ENCODE results near the gene GUCA2A. TPM values are rescaled to one million over a fixed set of nuclear protein-coding genes. Genes with fewer than 3 reads are reported as not detected.
A peak's percentile ranks its signal among the peaks of the same experiment; 100 is the strongest.

The GUCA2A gene
- total and polyA plus RNA-seq, 8 donors, result 0.30 to 0.87 (median 0.44) TPM; not detected in 2

DNA sequence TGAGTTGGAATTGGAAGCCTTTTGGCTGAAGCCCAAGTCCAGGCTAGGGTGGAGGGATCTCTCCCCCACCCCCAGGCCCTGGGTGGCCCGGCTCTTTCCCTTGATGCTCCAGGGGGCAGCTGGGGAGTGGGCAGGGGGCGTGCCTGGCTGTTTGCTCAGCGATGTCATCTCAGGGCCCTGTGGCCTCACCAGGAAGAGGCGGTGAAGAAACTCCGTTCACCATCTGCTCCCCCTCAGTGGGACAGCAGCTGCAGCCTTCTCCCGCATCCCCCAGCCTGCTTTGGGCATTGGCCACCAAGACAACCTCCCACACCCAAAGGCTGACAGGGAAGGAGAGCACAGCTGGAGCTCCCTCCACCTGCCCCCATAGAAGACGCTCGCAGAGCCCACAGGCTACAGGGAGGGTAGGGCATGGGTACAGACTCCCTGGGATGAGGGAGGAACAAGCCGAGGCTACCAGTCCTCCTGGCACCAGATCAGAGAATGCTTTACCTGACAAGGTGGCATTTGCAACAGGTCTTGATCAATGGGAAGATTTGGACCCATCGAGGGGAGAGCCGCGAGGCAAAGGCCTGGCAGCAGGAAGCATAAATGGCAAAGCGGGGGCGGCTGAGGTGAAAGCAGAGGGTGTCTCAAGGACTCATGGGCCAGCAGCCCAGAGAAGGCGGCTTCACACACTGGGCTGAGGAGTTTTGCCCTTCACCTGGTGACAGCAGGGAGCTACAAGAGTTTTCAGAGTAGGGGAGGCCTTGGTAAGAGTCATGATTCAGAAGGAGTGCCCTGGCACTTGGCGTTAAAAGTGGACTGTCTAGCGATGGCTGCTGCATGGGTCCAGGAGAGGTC is 6.5 kb upstream of the GUCA2A start:
- no peaks in the 10 kb centered on the region for H3K27me3 ChIP-seq
- TF ChIP-seq, protein P1, sequence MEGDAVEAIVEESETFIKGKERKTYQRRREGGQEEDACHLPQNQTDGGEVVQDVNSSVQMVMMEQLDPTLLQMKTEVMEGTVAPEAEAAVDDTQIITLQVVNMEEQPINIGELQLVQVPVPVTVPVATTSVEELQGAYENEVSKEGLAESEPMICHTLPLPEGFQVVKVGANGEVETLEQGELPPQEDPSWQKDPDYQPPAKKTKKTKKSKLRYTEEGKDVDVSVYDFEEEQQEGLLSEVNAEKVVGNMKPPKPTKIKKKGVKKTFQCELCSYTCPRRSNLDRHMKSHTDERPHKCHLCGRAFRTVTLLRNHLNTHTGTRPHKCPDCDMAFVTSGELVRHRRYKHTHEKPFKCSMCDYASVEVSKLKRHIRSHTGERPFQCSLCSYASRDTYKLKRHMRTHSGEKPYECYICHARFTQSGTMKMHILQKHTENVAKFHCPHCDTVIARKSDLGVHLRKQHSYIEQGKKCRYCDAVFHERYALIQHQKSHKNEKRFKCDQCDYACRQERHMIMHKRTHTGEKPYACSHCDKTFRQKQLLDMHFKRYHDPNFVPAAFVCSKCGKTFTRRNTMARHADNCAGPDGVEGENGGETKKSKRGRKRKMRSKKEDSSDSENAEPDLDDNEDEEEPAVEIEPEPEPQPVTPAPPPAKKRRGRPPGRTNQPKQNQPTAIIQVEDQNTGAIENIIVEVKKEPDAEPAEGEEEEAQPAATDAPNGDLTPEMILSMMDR (IDR thresholded peaks at IDR 0.05), result no peak
- peak in 2 of 4 donors; percentile 52 to 74 for DNase-seq
- H3K36me3 ChIP-seq, result no peaks in the 10 kb centered on the region
- no peaks in the 10 kb centered on the region for H3K9me3 ChIP-seq
- H3K4me3 ChIP-seq, result no peak overlapping the region
- ATAC-seq, result peak; percentile 77
- H3K27ac ChIP-seq, result peak overlapping the region in 1 of 2 donors; percentile 58
- peaks cover 9 to 38% of the 10 kb centered on the region in 2 donors for H3K4me1 ChIP-seq
- intact Hi-C loops (cut with DNase I), result no loop called here

DNA sequence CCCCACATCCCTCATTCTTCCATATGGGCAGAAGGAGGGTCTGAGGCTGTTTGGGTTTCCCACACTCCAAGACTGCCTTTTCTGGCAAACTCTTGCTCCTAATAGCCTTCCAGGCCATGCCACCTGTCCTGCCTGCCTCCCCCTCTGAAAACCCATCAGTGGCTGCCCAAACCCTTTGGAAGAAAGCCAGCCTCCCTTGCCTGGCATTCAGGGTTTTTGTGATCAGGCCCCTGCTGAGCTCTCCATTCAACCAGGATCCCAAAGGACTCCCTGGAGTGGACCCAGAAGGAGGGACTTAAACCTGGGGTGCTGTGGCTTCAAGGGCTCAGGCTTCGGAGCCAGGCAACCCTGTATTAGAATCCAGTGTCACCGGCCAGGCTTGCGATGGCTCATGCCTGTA is 4.2 kb upstream of the GUCA2A start:
- ATAC-seq, result no peak
- Histone ChIP-seq H3K36me3 (no peaks in the 10 kb centered on the region), H3K9me3 (no peaks in the 10 kb centered on the region), H3K4me1 (peaks cover 8 to 39% of the 10 kb centered on the region in 2 donors), H3K4me3 (no peak overlapping the region), H3K27me3 (no peaks in the 10 kb centered on the region), H3K27ac (no peak overlapping the region)
- no peak for DNase-seq
- intact Hi-C loops (cut with DNase I), result no loop called here
- TF ChIP-seq, protein P1 (IDR thresholded peaks at IDR 0.05), result no peak

DNA sequence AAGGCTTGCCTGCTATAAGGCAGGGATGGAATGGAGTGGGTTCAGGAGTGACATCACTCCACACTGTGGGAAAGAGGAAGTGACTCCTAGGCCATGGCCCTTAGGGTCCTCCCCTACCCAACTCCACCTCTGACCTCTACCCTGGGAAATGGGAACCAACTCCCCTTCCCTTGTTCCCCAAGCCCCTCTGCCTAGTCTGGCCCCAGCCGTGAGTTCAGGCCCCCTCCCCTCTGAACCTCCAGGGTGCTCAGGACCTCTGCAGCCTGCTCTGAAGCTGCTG is 3.8 kb upstream of the GUCA2A start:
- Histone ChIP-seq H3K27ac (no peak overlapping the region), H3K9me3 (no peaks in the 10 kb centered on the region), H3K27me3 (no peaks in the 10 kb centered on the region), H3K4me1 (peaks cover 4 to 35% of the 10 kb centered on the region in 2 donors), H3K4me3 (no peak overlapping the region), H3K36me3 (no peaks in the 10 kb centered on the region)
- TF ChIP-seq, protein P1 (IDR thresholded peaks at IDR 0.05), result no peak
- ATAC-seq (no peak), DNase-seq (no peak)
- intact Hi-C loops (cut with DNase I), result no loop called here

DNA sequence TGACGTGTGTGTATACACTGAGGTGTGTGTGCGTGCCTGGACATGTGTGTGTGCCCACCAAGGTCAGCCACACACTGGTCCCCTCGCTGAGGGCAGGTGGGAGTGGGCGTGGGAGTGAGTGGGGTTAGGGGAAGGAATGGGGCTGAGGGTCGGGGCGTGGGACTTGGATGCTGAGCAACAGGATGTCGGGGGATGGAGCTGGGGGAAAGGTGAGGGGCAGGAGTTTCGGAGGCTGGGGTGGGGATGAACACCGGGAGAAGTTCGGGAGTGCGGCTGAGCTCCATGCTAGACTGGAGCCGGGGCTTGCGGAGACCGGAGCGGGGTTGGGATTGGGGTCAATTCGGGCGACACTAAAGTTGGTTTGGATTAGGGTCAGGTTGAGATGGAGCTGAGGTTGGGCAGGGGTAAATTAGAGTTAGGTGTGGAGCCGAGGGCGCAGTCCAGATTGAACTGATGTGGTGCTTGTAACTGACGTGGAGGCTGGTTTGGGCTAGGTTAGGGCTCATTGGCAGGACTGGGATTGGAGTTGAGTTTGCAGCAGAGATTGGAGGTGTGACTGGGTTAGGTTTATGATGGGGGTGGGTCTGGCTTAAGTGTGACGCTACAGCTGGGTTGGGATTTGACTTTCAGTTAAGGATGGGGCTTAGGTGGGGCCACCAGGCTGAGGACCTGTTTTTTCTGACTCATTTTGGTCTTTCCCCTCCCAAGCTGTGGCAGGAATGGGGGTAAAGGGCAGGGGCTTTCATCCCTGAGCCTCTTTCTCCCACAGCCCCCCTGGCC is 3.3 kb upstream of the GUCA2A start:
- TF ChIP-seq, protein P1 (IDR thresholded peaks at IDR 0.05), result no peak
- DNase-seq, result no peak
- H3K4me1 ChIP-seq, result peaks cover 4 to 30% of the 10 kb centered on the region in 2 donors
- no peak for ATAC-seq
- H3K36me3 ChIP-seq, result no peaks in the 10 kb centered on the region
- H3K27ac ChIP-seq, result no peak overlapping the region
- no peak overlapping the region for H3K4me3 ChIP-seq
- H3K27me3 ChIP-seq, result no peaks in the 10 kb centered on the region
- intact Hi-C loops (cut with DNase I), result no loop called here
- H3K9me3 ChIP-seq, result no peaks in the 10 kb centered on the region

DNA sequence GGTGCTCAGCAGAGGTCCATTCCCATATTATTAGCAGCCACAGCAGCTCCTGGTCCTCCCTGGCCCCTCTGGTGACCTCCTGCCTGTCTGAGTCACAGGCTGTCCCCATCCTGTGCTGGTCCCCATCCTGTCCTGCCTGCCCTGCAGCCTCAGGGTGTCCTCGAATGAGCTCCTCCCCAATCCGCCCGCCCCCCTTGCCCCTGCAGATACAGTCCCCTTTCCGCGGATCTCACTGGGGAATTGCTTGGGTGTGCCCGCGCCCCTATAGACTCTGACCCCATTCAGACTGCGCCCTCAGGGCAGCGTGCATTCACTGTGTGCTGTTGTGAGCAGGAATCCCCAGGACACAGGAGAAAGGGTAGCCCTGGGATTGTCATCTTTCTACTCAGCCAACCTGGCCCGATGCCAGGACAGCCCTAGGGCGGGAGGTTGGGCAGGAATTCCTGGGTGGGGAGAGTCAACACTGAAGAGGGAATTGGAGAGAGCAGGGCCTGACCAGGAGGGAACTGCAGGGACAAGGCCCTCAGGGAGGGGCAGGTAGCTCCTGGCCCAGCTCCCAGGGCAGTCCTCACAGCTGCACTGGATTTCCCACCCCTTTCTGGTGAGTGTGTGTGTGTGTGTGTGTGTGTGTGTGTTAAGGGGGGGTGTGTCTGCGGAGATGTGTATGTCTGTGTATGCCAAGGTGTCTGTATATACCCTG is 1.1 kb upstream of the GUCA2A start:
- TF ChIP-seq, protein P1 (IDR thresholded peaks at IDR 0.05), result no peak
- Histone ChIP-seq H3K4me1 (peaks cover 0 to 14% of the 10 kb centered on the region in 2 donors), H3K27ac (no peak overlapping the region), H3K27me3 (no peaks in the 10 kb centered on the region), H3K4me3 (no peak overlapping the region), H3K9me3 (peaks cover 0 to 5% of the 10 kb centered on the region in 2 donors), H3K36me3 (no peaks in the 10 kb centered on the region)
- ATAC-seq, result peak; percentile 94
- intact Hi-C loops (cut with DNase I), result no loop called here
- peak; percentile 41 to 90 (median 84) for DNase-seq

Measured in left lung (tissue), 10 donors.